ENCODE data around the gene ADCY7. TPM values are rescaled to one million over a fixed set of nuclear protein-coding genes. Genes with fewer than 3 reads are reported as not detected.

Gene ADCY7
- total RNA-seq, 1 experiment from 2014 or later: 5.5 TPM

DNA sequence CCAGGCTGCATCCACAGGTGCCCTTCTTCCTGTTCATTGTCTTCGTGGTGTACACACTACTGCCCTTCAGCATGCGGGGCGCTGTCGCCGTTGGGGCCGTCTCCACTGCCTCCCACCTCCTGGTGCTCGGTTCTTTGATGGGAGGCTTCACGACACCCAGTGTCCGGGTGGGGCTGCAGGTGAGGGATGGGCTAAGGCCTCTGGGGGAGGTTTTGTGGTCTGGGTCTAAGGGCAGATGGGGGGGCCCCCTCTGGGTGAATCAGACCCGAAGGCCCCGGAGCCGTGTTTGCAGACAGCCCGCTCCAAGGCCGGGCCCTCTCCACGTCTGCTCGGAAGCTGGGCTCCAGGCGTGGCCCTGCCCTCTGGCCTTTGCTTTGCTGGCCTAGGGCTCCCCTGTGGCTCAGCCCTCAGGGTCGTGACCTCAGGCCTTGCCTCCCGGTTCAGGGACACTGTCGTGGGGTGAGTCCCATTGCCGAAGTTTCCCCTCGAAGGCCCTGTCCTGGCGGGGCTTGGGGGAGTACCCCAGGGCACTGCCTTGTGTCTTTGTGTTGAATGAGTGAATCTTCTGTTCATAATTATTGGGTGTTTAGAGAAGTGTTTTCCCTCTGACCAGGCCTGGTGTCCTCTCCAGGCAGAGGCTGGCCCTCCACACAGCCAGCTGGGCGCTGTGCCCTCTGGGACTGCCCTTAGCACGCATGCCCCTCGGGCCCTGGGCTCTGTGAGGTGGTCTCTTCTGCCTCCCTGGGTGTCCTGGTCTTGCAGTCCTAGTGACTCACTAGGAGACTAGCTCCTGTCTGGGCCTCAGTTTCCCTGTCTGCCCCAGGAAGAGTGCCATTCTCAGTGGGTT is 25.6 kb downstream of the ADCY7 start:
- no TSS peak for BruUV-seq (replicated peaks)
- ChIA-PET CTCF (no interaction called here), POLR2A (ENCODE audit: low non-redundant PET) (no interaction called here)
- no peak for TF ChIP-seq CTCF (conservative IDR thresholded peaks at IDR 0.05; ENCODE audit: low read depth, low read length)
- no peak for TF ChIP-seq EZH2 (IDR thresholded peaks at IDR 0.05; ENCODE audit: borderline replicate concordance, low read depth, low read length, poor library complexity, severe bottlenecking)
- DNase-seq (ENCODE audit: low spot score): no peak
- H3K9me3 ChIP-seq (ENCODE audit: low read depth, low read length, poor library complexity, severe bottlenecking): no peaks in the 10 kb centered on the region
- no peaks in the 10 kb centered on the region for H3K27me3 ChIP-seq (replicated peaks; ENCODE audit: insufficient read depth, low read depth, low read length, poor library complexity)
- no peak overlapping the region for H3K4me3 ChIP-seq (ENCODE audit: low read depth, low read length, poor library complexity, severe bottlenecking)
- no peaks in the 10 kb centered on the region for H3K4me1 ChIP-seq (ENCODE audit: insufficient read depth, low read length, poor library complexity, severe bottlenecking)
- no peaks in the 10 kb centered on the region for H3K36me3 ChIP-seq (ENCODE audit: insufficient read depth, low read length, poor library complexity, severe bottlenecking)
- intact Hi-C loops (cut with micrococcal nuclease; ENCODE audit: unreplicated experiment): no loop called here
- H3K27ac ChIP-seq (ENCODE audit: low read depth, low read length, poor library complexity, severe bottlenecking): no peak overlapping the region

DNA sequence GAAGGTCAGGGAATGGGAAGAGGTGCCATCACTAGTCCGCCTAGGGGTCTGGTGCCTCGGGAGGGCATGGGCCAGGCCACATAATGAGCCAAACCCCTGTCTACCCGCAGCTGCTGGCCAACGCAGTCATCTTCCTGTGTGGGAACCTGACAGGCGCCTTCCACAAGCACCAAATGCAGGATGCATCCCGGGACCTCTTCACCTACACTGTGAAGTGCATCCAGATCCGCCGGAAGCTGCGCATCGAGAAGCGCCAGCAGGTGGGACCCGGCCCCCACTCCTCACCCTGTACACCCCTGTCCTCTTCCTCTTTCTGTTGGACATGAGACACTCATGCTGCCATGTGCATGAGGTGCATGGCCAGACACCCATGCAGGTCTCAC is 26.2 kb downstream of the ADCY7 start:
- DNase-seq (ENCODE audit: low spot score): no peak
- Histone ChIP-seq H3K27ac (ENCODE audit: low read depth, low read length, poor library complexity, severe bottlenecking) (no peak overlapping the region), H3K4me3 (ENCODE audit: low read depth, low read length, poor library complexity, severe bottlenecking) (no peak overlapping the region), H3K27me3 (replicated peaks; ENCODE audit: insufficient read depth, low read depth, low read length, poor library complexity) (no peaks in the 10 kb centered on the region), H3K4me1 (ENCODE audit: insufficient read depth, low read length, poor library complexity, severe bottlenecking) (no peaks in the 10 kb centered on the region), H3K36me3 (ENCODE audit: insufficient read depth, low read length, poor library complexity, severe bottlenecking) (no peaks in the 10 kb centered on the region), H3K9me3 (ENCODE audit: low read depth, low read length, poor library complexity, severe bottlenecking) (no peaks in the 10 kb centered on the region)
- ChIA-PET POLR2A (ENCODE audit: low non-redundant PET) (no interaction called here), CTCF (no interaction called here)
- TF ChIP-seq CTCF (conservative IDR thresholded peaks at IDR 0.05; ENCODE audit: low read depth, low read length): no peak
- no peak for TF ChIP-seq EZH2 (IDR thresholded peaks at IDR 0.05; ENCODE audit: borderline replicate concordance, low read depth, low read length, poor library complexity, severe bottlenecking)
- BruUV-seq (replicated peaks): no TSS peak
- intact Hi-C loops (cut with micrococcal nuclease; ENCODE audit: unreplicated experiment): no loop called here

DNA sequence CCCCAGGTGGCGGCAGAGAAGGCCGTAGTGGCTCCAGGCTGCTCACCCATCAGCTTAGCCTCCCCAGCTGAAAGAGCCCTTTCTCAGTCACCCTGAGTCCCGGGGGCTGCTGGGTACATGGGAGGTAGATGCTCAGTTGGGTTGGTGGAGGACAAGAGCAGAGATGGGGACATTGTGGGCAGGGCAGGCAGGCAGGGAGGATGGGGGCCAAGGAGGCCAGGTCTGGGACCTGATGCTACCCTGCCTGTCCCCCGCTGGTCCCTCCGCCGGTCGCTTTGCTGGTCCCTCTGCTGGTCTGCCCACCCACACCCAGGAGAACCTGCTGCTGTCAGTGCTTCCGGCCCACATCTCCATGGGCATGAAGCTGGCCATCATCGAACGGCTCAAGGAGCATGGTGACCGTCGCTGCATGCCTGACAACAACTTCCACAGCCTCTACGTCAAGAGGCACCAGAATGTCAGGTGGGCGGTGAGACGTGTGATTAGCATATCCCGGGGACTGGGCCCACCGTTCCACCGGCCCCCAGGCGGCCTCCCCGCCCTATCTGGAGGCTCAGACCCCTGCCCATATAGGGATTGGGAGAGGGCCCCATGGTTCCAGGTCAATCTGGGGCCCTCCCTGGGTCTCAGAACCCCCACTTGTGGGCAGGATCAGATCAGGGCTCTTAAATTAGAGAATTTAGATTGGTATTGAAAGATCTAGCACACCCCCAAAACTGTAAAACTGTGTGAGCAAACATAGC is 26.9 kb downstream of the ADCY7 start:
- POLR2A ChIA-PET (ENCODE audit: low non-redundant PET): interaction anchor here (0.7 kb wide), 1 partner anchor 14 kb away, joined by 3 read pairs; no protein-coding TSS in a partner anchor

More for the DNA sequence above, 26.9 kb downstream of the ADCY7 start:
- TF ChIP-seq CTCF (conservative IDR thresholded peaks at IDR 0.05; ENCODE audit: low read depth, low read length): no peak
- no peak for TF ChIP-seq EZH2 (IDR thresholded peaks at IDR 0.05; ENCODE audit: borderline replicate concordance, low read depth, low read length, poor library complexity, severe bottlenecking)
- H3K9me3 ChIP-seq (ENCODE audit: low read depth, low read length, poor library complexity, severe bottlenecking): no peaks in the 10 kb centered on the region
- no peak overlapping the region for H3K4me3 ChIP-seq (ENCODE audit: low read depth, low read length, poor library complexity, severe bottlenecking)
- H3K36me3 ChIP-seq (ENCODE audit: insufficient read depth, low read length, poor library complexity, severe bottlenecking): no peaks in the 10 kb centered on the region
- H3K4me1 ChIP-seq (ENCODE audit: insufficient read depth, low read length, poor library complexity, severe bottlenecking): no peaks in the 10 kb centered on the region
- no TSS peak for BruUV-seq (replicated peaks)
- no peak for DNase-seq (ENCODE audit: low spot score)
- H3K27me3 ChIP-seq (replicated peaks; ENCODE audit: insufficient read depth, low read depth, low read length, poor library complexity): no peaks in the 10 kb centered on the region
- no peak overlapping the region for H3K27ac ChIP-seq (ENCODE audit: low read depth, low read length, poor library complexity, severe bottlenecking)
- CTCF ChIA-PET: no interaction called here
- intact Hi-C loops (cut with micrococcal nuclease; ENCODE audit: unreplicated experiment): no loop called here
